Stimulated activated CD4-positive, alpha-beta T cell treated with anti-CD3 and anti-CD28 coated beads, Interleukin-1b, Interleukin-23, amount 100 ng/mL, for 24 hours (primary cell): ENCODE results near the gene ADNP2.

Experiments used
- DNase-seq, 4 experiments: peaks; one replicate each; pipeline ENCODE4 v3.0.0-alpha.2; 2020; ENCODE audit warnings: low read depth in 4 of 4, low spot score in 1 of 4

ADNP2 gene

DNA sequence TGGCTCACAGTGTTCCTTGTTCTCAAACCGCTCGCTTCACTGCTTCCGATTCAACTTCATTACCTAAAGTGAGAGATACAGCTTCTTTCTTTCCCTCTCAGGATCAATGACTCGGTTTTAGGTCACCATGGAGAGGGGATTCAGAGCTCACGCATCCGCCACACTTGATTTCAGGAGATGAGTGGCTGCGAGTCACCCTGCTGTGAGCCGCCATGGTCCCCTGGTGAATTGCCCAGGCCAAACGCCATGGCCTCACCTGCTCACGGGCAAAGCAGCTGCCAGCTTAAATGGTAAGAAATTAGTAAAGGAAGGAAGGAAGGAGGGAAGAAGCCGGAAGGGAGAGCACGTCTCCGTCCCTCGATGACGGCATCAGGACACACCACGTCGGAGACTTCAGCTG lies 60.5 kb downstream of the ADNP2 start:
- no peak for DNase-seq

DNA sequence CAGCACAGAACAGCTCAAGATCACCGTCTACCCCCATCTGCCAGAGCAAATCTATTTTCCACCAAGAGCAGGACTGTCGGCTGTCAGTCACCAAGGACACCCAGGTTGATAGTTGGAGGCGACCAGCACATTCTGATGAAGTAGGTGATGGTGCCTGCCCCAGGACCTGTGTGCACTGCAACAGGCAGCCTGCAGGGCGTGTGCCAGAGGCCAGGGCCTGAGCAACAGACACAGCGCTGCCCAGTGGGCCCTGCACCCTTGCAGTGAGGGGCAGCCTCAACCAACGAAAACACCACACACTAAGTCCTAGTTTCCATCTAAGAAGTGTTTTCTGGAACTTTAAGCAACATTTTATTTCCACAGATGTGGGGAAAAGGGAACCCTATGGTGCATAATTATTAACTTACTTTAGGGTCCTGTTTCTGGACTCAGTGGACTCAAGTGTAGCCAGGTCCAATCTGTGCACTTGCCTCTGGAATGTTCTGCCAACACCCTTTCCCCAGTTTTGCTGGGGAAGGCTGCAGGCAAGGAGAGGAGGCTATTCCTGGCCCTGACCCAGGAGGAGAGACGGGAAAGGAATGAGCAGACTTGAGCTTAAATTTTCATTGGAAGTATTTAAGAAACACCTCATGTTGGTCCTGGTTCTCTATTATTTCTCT lies 61.5 kb downstream of the ADNP2 start:
- no peak for DNase-seq

DNA sequence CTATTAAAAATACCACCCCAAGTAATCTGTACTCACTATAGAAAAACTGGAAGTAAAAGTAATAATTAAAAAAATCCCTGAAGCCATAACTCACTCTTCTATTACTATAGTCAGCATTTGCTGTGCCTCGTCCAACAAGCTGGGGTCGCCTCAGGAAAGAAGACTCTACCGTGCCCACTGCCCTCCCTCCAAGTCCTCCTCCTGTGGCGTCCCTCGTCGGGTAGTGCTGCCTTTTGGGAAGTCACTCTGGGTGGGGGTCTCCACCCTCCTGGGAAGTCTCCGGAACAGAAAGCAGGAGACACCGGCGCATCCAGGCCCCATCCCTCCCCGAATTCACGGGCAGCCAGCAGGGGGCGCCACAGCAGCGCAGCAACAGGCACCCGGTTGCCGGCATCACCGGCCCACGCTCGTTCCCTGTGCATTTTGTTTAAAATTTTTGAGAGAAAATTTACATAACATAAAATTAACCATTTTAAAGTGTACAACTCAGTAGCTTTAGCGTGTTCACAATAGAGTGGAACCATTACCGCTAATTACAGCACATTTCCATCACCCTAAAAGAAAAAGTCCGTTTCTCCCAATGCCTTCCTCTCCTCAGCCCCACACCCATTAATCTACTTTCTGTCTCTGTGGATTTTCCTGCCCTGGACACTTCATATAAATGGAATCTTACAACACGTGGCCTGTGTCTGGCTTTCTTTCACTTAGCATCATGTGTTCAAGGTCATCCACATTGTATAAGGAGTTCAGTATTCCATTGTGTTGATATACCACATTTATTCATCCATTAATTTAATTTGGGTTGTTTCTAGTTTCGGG lies 62.2 kb downstream of the ADNP2 start:
- peak in 3 of 4 experiments; percentile 30 to 31 (median 30) for DNase-seq

DNA sequence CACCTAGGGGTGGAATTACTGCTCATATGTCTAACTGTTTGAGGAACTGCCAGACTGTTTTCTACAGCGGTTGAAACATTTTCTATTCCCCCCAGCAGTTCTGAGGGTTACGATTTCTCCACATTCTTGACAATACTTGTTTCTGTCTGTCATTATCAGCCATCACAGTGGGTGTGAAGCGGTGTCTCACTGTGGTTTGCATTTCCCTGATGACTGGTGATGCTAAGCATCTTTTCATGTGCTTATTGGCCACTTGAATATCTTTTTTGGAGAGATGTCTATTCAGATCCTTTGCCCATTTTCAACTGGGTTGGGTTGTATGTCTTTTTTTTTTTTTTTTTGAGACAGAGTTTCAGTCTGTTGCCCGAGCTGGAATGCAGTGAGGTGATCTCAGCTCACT lies 63.0 kb downstream of the ADNP2 start:
- no peak for DNase-seq

DNA sequence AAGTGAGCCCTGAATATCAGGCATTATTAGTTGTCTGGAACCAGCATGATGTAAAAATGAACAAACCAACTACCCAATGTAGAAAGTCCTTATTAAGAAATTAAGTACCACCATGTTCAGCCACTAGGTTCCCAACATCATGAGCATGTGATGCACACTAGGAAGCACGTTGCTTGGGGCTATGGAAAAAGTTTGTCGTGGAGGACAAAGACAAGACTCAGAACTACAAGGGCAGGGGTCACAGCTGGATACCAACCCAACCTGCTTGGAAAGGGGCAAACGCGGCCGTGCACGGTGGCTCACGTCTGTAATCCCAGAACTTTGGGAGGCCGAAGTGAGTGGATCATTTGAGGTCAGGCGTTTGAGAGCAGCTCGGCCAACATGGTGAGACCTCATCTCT lies 64.0 kb downstream of the ADNP2 start:
- no peak for DNase-seq

DNA sequence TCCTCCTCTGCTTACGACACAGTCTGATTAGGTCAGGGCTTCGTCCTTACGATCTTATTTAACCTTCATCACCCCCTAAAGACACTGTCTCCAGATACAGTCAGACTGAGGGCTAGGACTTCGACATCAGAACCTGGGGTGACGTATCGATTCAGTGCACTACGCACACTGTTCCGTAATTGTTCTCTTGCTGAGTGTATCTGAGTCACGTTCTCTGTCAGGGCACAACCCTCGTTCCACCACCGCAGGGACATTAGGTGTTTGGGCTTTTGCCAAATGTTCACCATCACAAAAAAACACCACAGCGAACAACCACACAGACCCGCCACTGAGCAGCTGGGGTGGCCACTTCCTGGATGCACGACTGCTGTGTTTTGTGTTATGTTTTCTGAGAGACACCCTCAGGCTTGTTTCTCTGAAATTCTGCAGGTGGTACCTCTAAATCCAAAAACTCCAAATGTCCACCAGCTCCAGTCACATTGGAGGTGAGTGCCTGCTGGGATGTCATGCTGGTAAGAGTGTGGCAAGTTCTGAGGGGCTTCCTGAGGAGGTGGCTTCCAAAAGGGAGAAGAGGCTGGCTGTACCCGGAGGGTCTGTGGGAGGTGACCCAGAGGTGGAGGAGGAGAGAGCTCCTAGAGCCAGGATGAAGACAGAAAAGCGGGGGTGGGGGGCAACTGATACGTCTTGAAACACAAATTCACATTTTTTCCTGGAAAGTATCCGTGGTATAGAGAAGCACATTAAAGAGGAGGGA lies 66.6 kb downstream of the ADNP2 start:
- no peak for DNase-seq

DNA sequence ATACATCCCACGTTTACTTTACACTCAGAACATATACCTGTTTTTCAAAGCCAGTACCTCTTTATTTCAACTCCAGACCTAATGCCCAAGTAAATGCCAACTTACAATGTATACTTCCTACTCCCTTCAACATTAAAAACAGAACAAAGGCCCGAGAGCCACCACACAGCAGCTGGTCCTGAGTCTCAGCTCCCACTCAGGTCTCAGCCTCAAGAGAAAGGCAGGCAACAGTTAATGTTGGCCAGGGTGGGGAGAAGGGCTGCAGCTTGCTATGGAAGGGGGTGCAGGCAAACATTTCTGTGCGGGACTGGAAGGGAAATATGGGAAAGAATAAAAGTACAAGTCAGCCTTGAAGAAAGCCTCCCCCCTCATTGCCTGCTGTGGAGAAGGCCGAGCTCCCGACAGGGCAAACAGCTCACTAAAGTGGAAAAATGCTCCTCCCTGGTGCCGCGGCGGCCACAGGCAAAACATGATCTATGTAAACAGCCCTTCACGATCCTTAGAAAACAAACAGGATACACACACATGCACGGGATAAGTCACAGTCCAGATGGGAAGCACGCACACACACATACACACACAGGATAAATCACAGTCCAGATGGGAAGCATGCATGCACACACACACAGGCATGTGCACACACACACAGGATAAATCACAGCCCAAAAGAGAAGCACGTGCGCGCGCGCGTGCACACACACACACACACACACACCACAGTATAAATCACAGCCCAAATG lies 67.4 kb downstream of the ADNP2 start:
- no peak for DNase-seq

DNA sequence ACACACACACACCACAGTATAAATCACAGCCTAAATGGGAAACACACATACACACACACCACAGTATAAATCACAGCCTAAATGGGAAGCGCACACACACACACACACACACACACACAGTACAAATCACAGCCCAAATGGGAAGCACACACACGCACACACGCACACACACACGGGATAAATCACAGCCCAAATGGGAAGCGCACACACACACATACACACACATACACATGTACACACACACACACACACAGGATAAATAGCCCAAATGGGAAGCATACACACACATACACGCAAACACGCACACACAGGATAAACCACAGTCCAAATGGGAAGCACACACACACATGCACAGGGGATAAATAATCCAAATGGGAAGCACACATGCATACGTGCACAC lies 68.1 kb downstream of the ADNP2 start:
- no peak for DNase-seq

DNA sequence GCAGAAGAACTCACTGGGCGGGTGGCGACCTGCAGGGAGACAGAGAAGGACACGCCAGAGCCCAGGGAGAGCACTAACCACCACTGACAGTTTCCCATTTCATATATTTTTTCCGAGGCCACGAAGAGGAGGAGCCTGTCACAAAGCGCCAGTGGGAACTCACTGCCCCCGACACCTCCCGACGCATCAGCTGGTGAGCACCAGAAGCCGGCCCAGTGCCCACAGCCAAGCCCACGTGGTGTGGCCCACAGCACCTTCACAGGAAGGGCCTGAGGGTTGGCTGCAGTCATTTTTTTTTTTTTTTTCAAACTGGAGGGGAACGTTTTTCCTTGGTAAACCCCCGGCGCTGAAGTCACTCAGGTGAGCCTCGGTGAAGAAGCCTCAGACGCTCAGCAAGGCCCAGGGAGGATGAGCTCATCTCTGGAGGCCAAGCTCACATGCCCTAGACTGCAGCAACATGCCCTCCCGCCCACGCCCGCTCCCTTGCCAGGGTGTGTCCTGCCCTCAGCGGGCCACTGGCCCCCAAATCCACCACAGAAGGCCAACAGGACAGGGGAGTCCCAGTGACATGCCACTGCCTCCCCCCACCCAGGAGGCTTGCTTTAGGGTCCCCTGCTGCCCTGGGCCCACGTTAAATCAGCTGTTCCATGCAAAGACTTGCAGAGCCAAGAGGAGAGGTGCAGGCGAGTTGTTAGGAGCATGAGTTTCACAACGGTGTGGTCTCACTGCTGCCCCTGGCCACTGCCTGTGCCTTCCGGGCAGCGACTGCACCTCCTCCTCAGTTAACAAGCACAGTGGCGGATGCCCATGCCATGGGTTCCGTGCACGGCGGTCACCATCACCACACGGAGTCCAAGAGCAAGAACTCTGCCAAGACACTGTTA lies 70.1 kb downstream of the ADNP2 start:
- DNase-seq: no peak

DNA sequence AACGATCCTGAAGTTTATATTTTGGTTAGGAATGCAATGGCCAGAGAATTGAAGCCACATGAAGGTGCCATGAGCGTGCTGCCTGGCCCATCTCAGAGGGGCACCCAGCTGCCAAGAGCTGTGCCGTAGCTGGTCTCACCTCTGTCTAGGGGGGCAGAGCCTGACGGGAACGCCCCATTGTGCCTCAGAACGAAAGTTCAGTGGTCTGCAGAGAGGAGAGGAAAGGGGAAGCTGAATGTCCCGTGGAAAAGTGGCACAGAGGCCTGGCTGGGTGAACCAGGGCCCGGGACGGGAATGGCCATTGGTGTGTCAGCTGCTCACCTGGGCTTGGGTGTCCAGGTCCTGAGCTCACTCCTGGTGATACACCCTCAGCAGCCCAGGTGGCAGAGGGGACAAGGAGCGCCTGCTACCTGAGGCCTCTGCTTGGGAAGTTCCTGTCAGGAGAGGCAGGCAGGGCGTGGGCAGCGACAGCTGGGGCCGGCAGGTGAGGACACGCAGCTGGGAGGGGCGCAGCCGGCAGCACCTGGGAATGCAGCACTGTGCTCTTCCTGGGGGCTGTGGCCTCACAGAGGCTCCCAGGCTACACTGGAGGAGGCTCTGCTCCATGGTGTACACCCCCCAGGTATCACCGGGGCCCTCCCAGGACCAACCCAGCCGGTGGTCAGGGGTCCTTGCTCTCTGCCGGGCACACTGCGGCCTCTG lies 70.9 kb downstream of the ADNP2 start:
- DNase-seq: no peak

DNA sequence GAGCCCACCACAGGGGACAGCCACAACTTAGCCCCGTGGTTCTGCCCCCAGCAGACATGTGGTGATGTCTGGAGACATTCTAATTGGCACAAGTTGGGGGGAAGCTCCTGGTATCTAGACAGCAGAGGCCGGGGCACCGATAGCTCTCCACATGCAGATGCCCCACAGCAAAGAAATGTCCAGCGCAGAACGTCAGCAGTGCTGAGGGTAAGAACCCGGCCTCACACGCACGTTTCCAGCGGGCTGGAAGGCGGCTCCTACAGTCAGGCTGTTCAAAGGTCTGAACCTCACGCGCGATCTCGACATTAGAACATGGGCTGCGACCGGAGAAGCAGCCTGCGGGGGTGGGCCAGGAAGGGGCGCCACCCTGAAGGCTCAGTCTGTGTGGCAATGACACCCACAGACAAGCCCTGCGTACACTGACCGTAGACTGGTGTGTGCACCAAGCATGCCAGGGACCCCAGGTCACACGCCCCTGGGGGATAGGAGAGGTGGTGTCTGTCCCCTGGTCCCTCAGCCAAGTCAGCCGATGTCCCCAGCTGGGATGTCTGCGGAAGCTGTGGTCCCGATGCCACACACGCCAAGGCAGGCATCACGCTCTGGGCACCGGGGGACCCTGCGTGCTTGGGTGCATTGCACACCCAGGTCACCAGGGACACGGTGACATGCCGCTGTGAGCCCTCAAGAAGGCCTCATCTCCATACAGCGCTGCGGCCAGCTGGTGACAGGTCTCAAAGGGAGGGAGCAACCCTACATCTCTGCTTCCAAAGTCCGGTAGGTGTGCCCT lies 71.9 kb downstream of the ADNP2 start:
- no peak for DNase-seq

DNA sequence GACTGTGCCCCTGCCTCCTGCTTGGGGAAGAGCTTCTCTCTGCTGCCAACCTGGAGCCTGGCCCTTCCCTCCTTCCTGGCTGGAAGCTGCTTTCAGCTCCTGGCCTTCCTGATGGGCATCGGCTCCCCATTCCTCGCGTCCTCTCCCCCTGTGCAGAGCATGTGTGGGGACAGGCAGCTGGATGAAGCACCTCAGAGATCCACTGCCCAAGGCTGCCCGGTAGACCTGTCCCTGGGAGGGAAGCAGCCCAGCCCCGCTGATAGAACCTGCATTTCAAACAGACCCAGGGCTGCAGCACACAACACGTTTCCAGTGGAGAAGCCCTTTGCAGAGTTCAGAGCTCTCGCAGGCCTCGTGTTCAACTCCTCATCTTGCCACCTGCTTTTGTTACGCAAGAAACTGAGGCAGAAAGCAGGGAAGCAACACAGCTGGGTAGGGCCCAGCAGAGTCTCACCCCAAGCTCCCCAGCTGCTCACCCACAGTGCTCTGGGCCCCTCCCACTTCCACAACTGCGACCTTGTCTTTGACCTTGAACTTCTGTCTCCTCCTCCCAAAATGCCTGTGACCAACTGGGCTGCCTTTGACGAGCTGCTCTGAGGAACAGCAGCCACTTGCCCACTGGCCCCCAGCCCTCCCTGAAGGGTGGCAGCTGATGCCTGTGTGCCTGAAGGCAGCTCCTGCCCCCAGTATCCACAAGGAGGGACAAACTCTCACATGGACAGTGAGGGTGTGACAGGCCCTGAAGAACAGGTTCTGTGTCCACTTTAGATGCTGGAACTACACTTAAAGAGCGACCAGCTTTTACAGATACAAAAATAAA lies 72.8 kb downstream of the ADNP2 start:
- no peak for DNase-seq

DNA sequence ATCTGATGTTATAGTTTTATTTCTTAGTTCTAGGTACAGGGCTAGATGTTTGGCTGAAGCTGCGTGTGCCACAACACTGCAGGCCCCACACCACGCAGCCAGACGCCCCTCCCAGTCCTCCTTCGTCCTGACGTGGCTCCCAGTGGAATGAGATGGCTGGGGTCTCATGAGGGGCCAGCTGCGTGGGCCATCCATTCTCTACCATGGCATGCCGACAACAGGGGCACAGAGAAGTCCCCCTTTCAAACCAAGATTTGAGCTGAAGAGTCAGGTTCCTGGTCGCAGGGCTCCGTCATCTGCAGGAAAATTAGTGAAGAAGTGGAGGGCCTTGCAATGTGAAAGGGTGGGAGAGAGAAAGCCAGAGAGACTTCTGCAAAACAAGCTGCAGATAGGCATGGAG lies 73.8 kb downstream of the ADNP2 start:
- DNase-seq: no peak

DNA sequence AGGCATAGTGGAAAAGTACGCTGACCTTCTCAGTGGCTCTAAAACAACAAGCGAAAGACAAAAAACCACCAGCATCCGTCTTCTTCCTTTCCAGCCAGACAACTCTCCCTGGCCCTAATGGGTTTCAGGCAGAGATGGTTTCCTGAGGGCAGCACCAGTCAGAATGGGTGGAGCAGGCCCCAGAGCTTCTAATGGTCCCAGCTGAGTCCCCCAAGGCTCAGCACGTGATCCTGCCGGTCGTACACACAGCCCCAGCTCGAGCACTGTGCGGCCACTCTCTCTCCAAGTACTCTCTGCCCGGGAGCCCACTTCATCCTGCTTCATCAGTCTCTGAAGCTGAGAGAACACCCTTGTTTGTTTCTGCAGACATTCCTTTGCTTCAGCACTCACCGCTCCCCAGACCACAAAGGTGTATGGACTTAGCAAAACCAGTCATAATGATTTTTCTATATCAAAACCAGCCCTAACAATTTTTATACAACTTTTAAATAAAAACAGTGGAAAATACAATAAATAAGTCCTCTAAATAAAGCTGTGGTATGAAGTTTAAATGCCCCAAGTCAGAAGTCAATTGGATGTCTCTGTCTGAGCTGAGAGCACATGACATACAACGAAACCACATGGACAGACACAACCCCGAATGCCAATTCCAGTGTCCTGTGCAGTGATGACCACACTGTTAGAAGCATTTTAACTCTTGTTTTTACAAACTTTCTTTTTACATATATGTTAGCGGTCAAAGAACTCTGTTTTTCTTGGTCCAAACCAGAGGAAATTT lies 74.4 kb downstream of the ADNP2 start:
- DNase-seq: no peak

DNA sequence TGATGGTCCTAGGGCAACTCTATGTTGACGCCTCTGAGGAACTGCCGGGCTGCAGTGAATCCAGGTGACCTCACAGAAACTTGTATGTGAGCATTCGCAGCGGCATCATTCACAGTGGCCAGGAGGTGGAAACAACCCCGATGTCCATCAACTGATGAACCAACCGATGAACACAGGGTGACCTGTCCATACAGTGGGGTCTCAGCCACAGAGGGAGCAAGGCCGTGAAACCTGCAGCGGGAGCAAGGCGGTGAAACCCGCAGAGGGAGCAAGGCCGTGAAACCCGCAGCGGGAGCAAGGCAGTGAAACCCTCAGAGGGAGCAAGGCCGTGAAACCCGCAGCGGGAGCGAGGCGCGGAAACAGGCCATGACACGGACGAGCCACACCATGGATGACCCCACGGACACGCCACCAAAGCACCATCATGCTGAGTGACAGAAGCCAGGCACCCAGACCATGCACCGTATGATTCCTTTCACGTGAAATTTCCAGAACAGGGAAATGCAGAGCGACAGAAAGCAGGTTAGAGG lies 75.2 kb downstream of the ADNP2 start:
- DNase-seq: no peak

DNA sequence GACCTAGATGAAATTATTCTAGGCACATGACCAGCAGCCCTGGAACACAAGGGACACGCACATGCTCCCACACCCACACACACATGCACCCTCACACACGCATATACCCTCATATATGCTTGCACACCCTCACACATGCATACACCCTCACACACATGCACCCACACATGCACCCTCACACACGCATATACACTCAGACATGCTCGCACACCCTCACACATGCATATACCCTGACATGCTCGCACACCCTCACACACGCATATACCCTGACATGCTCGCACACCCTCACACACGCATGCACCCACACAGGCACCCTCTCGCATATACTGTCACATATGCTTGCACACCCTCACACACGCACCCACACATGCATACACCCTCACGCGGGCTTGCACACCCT lies 76.5 kb downstream of the ADNP2 start:
- DNase-seq: no peak

DNA sequence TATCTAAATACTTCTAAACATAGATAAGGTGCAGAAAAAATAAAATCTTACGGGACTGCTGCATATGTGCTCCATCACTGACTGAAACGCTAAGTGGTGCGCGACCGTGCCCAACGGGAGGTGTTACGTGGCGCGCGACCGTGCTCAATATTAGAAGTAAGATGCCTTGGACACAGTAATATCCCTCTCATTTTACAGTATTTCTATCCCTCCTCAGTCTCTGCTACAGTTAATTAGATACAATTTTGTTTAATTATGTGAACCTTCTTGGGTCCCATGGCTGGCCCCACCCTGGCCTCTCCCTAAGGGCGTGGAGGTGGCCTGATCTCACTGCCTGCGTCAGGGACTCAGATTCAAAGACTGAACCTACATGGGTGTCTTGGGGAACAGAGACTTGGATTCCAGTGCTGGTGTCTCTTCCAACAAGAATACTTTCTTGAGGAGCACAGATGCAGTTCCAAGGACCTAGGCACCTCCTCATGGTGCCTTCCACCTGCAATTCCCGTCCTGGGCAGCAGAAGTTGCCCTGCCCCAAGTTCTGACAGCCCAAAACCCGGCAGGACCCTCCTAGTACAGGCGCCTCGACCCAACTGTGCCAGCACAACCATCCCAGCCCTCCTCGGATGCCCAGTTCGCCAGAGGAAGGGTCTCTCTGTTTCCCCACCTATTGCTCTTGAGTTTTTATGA lies 79.0 kb downstream of the ADNP2 start:
- DNase-seq: no peak
